IMR-90 (cell line): ENCODE measurements around the gene HOGA1.

Source experiments
- BHLHE40 ChIP-seq: fragments of 150-350 bp; IDR thresholded peaks from 2 replicates; pipeline ENCODE4 v1.6.1; 2016; ENCODE audit warnings: mild to moderate bottlenecking, low read depth, low read length
- CEBPB ChIP-seq: IDR thresholded peaks from 2 replicates; pipeline ENCODE4 v1.6.1; 2012; ENCODE audit warnings: low read depth, low read length, improper control_type of control experiment
- CTCF ChIP-seq: conservative IDR thresholded peaks from 2 replicates; pipeline ENCODE4 v1.5.1; 2012; ENCODE audit warnings: mild to moderate bottlenecking, low read depth, low read length, improper control_type of control experiment
- MAZ ChIP-seq: IDR thresholded peaks from 2 replicates; pipeline ENCODE4 v1.6.1; 2012; ENCODE audit warnings: low read depth, mild to moderate bottlenecking, low read length, improper control_type of control experiment, moderate library complexity, borderline replicate concordance
- MXI1 ChIP-seq: IDR thresholded peaks from 2 replicates; pipeline ENCODE4 v1.6.1; 2012; ENCODE audit warnings: low read depth, mild to moderate bottlenecking, low read length, moderate library complexity, borderline replicate concordance
- POLR2A ChIP-seq: IDR thresholded peaks from 2 replicates; pipeline ENCODE4 v1.6.1; 2012; ENCODE audit warnings: mild to moderate bottlenecking, low read depth, low read length
- USF2 ChIP-seq: fragments of 150-350 bp; IDR thresholded peaks from 2 replicates; pipeline ENCODE4 v1.6.1; 2017; ENCODE audit warnings: mild to moderate bottlenecking, antibody characterized with exemption, low read length, low read depth

- TF ChIP-seq CTCF (no peak), POLR2A (no peak), USF2 (no peak), CEBPB (no peak), MAZ (no peak), BHLHE40 (no peak), MXI1 (no peak)
Measured at GRCh38 chr10:97650726-97651125, 66.5 kb downstream of the HOGA1 start.
